Prostate gland (tissue), 2 donors: ENCODE results near the gene SPCS2. TPM values are rescaled to one million over a fixed set of nuclear protein-coding genes. Genes with fewer than 3 reads are reported as not detected.

Source experiments
- DNase-seq: peaks from one replicate; pipeline ENCODE4 v3.0.0-alpha.2; 2019; ENCODE audit warnings: low spot score
- H3K27ac ChIP-seq, 2 donors: fragments of 200-600 bp; sonication (generic); 2 replicates each; pipeline ENCODE4 v1.5.1; 2017 to 2019
- H3K27me3 ChIP-seq: fragments of 200-600 bp; sonication (generic); replicated peaks from 2 replicates; pipeline ENCODE4 v1.5.1; 2019; ENCODE audit not compliant: insufficient read depth
- H3K36me3 ChIP-seq, 2 donors: fragments of 200-600 bp; sonication (generic); 1 replicate in 1 of 2; 2 replicates in 1 of 2; pipeline versions ENCODE4 v1.5.1 to v1.8.1; 2017 to 2019
- H3K4me1 ChIP-seq: fragments of 200-600 bp; sonication (generic); replicated peaks from 2 replicates; pipeline ENCODE4 v1.5.1; 2019
- H3K4me3 ChIP-seq, 2 donors: fragments of 200-600 bp; sonication (generic); 2 replicates each; pipeline ENCODE4 v1.5.1; 2017 to 2019
- H3K9me3 ChIP-seq: fragments of 200-600 bp; sonication (generic); 2 replicates; pipeline ENCODE4 v1.5.1; 2017
- POLR2A ChIP-seq: fragments of 450-650 bp; IDR thresholded peaks from one replicate; pipeline ENCODE4 v1.6.1; 2016; ENCODE audit warnings: antibody characterized with exemption, mild to moderate bottlenecking
- POLR2AphosphoS5 ChIP-seq: sonication (generic); formaldehyde crosslinking; IDR thresholded peaks from one replicate; pipeline ENCODE4 v1.6.1; 2017; ENCODE audit warnings: antibody characterized with exemption
- WGBS: methylation state at CpG from one replicate; pipeline ENCODE4 v1.1.5; 2018; 5-methylcytosine and 5-hydroxymethylcytosine counted together
- intact Hi-C: fragments of 100-400 bp; cut with DNase I; formaldehyde crosslinking; loops from one replicate; pipeline ENCODE4 v1.14.2; 2022
- total RNA-seq, 2 donors: library from RNA; depleted of rRNA; stranded (reverse); fragments of >200 nt; gene quantifications; one replicate each; pipeline ENCODE4 v1.1.0, GENCODE V29; 2016
- TF ChIP-seq, protein P1 (sequence below), 4 experiments: fragments of 200-600 bp in 2 of 4; fragments of 450-650 bp in 2 of 4; sonication (generic) in 2 of 4; IDR thresholded peaks; 1 replicate in 3 of 4; 2 replicates in 1 of 4; pipeline ENCODE4 v1.5.1; 2016 to 2019; ENCODE audit warnings: antibody characterized with exemption in 4 of 4, mild to moderate bottlenecking in 2 of 4, moderate library complexity in 2 of 4

The SPCS2 gene
- total RNA-seq, 2 donors from 2014 or later: 76.9 to 82.4 TPM

DNA sequence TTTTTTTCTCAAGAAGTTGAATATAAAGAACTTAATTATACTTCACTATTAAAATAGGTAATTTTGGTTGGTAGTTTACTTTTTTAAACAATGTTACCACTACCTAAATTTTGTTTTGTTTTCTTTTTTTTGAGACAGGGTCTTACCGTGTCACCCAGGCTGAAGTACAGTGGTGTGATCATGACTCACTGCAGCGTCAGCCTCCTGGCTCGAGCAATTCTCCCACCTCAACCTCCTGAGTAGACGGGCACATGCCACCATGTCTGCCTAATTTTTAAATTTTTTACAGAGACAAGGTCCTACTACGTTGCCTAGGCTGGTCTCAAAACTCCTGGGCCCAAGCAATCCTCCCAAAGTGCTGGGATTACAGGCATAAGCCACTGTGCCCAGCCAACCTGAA, 17.6 kb downstream of the SPCS2 start:
- no peak overlapping the region for H3K27ac ChIP-seq
- no peak for TF ChIP-seq POLR2A
- no peak for TF ChIP-seq POLR2AphosphoS5
- TF ChIP-seq, protein P1, sequence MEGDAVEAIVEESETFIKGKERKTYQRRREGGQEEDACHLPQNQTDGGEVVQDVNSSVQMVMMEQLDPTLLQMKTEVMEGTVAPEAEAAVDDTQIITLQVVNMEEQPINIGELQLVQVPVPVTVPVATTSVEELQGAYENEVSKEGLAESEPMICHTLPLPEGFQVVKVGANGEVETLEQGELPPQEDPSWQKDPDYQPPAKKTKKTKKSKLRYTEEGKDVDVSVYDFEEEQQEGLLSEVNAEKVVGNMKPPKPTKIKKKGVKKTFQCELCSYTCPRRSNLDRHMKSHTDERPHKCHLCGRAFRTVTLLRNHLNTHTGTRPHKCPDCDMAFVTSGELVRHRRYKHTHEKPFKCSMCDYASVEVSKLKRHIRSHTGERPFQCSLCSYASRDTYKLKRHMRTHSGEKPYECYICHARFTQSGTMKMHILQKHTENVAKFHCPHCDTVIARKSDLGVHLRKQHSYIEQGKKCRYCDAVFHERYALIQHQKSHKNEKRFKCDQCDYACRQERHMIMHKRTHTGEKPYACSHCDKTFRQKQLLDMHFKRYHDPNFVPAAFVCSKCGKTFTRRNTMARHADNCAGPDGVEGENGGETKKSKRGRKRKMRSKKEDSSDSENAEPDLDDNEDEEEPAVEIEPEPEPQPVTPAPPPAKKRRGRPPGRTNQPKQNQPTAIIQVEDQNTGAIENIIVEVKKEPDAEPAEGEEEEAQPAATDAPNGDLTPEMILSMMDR (IDR thresholded peaks at IDR 0.05): no peak
- DNase-seq: no peak
- intact Hi-C loops: no loop called here
- no peak overlapping the region for H3K4me3 ChIP-seq
- H3K36me3 ChIP-seq: no peaks in the 10 kb centered on the region
- no peaks in the 10 kb centered on the region for H3K27me3 ChIP-seq
- no peaks in the 10 kb centered on the region for H3K4me1 ChIP-seq
- WGBS: 93% methylated on average over 5 of the region's 5 CpGs
- no peaks in the 10 kb centered on the region for H3K9me3 ChIP-seq

- intact Hi-C loops: no loop called here
- Histone ChIP-seq H3K9me3 (no peaks in the 10 kb centered on the region), H3K4me1 (no peaks in the 10 kb centered on the region), H3K4me3 (no peak overlapping the region), H3K27me3 (no peaks in the 10 kb centered on the region), H3K27ac (no peak overlapping the region), H3K36me3 (no peaks in the 10 kb centered on the region)
- DNase-seq: no peak
- 61% methylated on average over 1 of the region's 1 CpG for WGBS
- TF ChIP-seq POLR2AphosphoS5 (no peak), POLR2A (no peak)
- TF ChIP-seq, protein P1 (IDR thresholded peaks at IDR 0.05): no peak
Measured at GRCh38 chr11:74970852-74971395, 21.9 kb downstream of the SPCS2 start.

DNA sequence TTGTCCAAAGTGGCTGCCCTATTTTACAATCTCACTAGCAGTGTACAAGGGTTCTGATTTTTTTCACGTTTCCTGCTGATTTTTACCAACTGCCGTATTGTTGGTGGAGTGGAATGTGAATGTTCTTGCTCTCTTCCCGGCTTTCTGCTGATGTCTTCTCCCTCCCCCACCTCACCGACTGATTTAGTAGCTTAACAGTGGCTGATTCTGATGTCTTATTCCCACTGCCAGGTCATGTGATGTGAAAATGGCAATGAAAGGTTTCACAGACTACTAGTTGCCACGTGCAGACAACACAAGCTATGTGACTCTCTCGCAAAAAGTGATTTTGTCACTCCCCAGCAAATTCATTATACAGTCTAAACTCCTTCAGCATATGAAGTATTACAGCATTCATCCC, 22.4 kb downstream of the SPCS2 start:
- no peak for DNase-seq
- 59% methylated on average over 6 of the region's 6 CpGs for WGBS
- H3K4me1 ChIP-seq: no peaks in the 10 kb centered on the region
- H3K4me3 ChIP-seq: no peak overlapping the region
- no peaks in the 10 kb centered on the region for H3K36me3 ChIP-seq
- intact Hi-C loops: no loop called here
- H3K27me3 ChIP-seq: no peaks in the 10 kb centered on the region
- H3K27ac ChIP-seq: no peak overlapping the region
- H3K9me3 ChIP-seq: no peaks in the 10 kb centered on the region
- TF ChIP-seq, protein P1 (IDR thresholded peaks at IDR 0.05): no peak
- no peak for TF ChIP-seq POLR2AphosphoS5
- TF ChIP-seq POLR2A: no peak

DNA sequence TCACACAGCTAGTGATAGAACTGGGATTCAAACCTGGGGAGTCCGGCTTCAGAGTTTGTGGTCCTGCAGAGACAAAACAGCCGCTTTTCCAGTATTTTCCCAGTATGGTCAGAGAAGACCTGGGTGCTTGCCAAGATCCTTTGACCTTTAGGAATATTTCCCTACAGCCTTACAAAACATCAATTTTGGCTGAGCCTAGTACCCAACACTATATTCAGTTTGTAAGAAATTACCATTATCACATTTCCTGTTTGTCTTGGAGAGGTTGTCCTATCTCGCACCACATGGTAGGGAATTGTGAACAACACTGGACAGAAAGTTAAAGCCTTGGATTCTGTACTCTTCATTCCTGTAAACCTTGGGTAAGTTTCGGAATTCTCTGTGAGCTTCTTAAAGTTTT, 29.0 kb downstream of the SPCS2 start:
- Histone ChIP-seq H3K4me1 (peaks cover 4% of the 10 kb centered on the region), H3K27me3 (no peaks in the 10 kb centered on the region), H3K36me3 (no peaks in the 10 kb centered on the region), H3K9me3 (no peaks in the 10 kb centered on the region), H3K4me3 (no peak overlapping the region), H3K27ac (no peak overlapping the region)
- no peak for DNase-seq
- intact Hi-C loops: no loop called here
- TF ChIP-seq, protein P1 (IDR thresholded peaks at IDR 0.05): no peak
- no peak for TF ChIP-seq POLR2AphosphoS5
- no peak for TF ChIP-seq POLR2A
- 96% methylated on average over 4 of the region's 4 CpGs for WGBS

DNA sequence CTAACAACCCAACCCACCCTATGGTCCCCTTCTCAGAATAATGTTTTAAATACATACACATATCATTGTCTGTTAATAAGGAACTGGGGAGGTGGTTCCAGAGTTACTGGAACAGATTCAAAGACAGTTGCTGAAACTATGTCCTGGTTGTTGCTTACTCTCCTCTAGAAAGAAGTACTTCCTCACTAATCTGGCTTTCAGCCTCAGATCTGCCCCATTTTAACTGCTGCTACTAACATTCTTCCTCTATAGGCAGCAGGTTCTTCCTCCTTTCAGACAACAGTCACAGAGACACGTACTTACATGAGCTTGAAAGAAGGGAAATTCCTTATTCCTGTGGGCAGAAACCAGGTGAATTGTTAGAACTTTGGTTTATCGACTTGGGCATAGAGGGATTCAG, 31.6 kb downstream of the SPCS2 start:
- no peaks in the 10 kb centered on the region for H3K9me3 ChIP-seq
- H3K4me1 ChIP-seq: peaks cover 10% of the 10 kb centered on the region
- no peak overlapping the region for H3K4me3 ChIP-seq
- TF ChIP-seq POLR2A (no peak), POLR2AphosphoS5 (peak; percentile 10)
- TF ChIP-seq, protein P1 (IDR thresholded peaks at IDR 0.05): no peak
- 85% methylated on average over 2 of the region's 2 CpGs for WGBS
- H3K27ac ChIP-seq: peak overlapping the region in 1 of 2 donors; percentile 26
- intact Hi-C loops: no loop called here
- no peak for DNase-seq
- H3K27me3 ChIP-seq: no peaks in the 10 kb centered on the region
- H3K36me3 ChIP-seq: no peaks in the 10 kb centered on the region
